ENCODE data around the gene CPN2.

Gene CPN2

DNA sequence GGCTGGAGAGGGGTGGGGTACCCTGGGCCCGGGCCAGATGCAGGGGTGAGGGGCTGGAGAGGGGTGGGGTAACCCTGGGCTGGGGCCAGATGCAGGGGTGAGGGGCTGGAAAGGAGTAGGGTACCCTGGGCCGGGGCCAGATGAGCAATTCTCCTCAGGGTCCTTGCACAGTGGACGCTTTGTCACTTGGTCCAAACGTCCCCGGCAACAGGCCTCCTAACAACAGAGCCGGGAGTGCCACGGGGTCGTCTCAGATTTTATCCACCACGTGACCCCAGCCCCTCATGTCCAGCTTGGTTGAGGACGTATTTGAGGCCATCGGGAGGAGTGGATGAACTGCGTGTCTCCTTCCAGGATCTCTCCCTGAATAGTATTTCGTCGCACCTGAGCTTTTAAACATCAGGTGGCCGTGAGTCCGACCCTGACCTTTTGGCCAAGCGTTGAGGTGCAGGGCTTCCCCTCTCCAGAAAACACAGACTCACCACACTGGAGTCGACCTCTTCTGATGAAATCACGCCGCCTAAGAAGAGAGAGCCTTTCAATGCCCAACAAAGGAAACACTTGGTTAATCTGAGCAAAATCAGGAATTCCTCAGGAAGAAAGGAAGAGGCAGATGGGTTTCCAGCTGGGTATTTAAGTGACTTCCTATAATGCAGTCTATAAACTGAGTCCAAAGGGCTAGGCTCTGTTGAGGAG, 31.2 kb upstream of the CPN2 start:
- no peak for DNase-seq

DNA sequence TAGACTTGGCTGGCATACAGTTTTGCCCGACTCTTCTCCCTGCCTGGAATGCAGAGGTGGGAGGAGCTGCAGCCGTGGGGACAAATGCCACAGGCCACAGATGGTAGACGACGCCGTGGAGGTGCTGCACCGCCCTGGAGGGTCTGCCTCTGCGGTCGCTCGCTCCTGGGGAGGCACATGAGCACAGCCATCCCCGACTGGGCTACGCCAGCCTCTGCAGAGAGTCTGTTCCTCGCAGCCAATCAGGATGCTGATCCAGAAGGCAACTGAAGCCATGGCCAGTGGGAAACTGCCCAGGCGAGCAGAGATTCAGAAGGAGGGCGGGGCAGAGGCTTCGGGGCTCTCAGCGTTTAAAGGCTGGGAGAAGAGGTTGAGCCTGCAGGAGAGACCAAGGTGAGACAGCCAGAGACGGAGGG, 30.3 kb upstream of the CPN2 start:
- peak in 16 of 51 donors; percentile 3 to 60 (median 21) for DNase-seq

DNA sequence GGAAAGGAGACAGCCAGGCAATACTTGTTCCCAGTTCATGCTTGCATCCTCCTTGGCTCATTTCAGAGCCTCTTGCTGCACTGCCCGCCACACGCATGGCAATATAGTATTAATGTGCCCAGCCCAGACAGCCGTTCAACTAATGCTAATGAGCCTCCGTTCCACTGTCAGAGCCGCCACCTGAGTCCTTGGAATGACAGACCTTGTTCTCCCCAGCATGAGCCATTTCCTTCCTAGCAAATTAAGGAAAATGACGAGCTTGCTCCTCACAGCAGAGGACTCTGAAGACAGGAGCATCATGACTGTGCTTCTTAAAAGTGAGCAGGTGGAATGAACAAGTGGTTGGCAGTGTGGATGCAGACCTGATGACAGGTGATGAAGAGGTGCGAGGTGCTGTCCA, 29.2 kb upstream of the CPN2 start:
- no peak for DNase-seq

DNA sequence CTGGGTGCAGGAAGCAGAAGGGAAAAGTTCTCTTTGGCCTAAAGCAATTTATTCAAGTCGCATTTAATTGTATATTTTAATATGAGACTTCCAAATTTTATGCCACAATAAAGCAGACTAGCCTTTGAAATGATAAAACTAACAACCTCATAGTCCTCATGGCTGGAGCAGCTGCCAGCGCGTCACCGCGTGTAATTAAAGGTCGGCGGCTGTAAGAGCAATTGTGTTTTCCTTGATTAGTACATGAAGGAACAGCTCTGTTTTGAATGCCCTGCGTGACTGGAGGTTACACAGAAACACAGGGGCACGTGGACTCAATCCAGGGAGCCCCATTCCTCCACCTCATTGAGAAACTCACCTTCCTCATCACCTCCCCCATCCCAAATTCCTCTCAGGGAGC, 28.5 kb upstream of the CPN2 start:
- DNase-seq, result no peak

DNA sequence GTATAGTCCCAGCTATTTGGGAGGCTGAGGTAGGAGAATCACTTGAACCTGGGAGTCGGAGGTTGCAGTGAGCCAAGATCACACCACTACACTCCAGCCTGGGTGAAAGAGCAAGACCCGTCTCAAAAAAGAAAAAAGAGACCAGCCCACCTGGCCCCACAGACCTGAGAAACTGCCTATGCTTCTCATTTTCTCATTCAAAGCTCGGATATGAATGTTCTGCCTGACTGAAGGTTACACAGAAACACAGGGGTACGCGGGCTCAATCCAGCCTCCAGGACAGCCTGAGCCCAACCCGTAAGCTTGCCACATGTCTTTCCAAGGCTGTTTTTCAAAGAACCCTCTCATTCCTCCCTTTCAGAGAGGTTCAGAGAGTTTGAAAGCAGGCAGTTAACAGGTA, 28.1 kb upstream of the CPN2 start:
- DNase-seq, result no peak

- DNase-seq, result no peak
These were observed 26.6 kb upstream of the CPN2 start for GRCh38 chr3:194377708-194378107.

DNA sequence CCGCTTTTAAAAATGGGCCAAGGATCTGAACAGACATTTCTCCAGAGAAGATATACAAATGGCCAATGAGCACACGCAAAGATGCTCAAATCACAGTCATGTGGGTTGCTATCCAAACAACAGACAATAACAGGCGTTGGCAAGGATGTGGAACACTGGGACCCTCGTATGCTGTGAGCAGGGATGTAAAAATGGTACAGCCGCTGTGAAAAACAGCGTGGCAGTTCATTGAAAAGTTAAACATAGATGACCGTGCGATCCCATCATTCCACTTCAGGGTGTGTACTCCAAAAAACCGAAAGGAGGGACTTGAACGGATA, 25.1 kb upstream of the CPN2 start:
- DNase-seq, result no peak

DNA sequence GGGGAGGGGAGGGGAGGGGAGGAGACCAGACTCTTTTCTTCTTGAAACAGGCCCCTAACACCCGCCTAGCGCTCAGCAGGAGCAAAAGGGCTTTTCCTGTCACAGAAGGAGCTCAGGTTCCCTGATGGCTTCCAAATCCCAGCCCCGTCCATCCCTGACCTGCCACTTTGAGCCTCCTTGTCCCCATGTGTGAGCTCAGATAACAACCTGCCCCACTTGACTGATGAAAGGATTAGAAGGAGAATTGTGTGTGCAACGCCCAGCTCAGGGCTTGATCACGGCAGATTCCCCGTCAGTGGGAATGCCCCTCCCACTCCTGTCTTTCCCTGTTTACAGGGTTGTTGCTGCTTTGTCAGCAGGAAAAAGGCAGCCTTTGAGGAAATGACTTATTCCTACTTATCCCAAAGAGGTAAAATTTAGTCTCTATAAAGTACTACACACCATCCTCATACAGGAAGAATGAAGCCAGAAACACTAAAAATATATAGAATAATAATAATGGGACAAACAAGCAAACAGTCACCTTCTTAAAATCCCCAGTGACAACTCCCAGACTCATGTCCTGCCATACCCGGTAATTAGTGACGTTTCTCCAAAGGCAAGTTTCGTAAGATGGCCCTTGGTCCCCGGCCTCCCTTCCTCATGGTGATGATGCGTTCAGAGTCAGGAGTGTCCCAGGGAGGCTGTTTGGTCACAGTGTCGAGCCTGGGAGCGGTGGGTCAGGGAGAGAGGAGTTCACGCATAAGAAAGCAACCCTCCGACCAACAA, 24.5 kb upstream of the CPN2 start:
- DNase-seq, result no peak

DNA sequence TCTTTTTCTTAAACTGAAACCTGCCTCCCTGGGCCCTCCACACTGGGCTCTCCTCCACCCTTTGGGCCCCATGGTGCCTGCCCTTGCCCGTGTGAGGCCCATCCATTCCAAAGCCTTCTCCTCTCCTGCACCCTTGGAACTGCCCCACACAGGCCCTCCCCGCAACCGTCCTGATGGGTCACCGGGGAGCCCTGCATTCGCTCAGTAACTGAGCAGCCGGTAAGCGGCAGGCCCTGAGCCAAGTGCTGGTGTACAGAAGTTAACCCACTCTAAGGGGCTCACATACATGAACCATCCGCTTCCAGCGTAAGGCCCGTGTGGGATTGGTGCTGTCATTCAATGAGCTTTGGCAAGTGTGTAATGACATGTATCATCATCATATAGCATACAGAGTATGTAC, 23.8 kb upstream of the CPN2 start:
- DNase-seq, result no peak

DNA sequence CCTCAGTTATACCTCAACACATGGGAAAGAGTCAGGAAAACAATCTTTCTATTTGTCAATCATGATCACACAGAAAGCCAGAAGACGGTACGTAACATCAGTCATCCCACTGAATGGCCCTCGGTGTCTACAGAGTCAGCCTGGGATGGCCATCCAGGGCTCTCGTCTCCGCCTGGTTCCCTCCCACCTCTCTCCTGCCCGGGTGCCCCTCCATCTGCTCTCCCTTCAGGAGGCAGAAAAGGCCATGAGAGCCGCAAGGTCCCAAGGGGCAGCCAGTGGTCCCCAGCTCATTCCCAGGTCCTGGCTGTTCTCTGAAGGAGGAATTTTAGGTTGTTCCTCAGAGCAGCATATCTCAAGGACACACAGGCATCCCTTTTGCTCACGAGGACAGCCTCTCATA, 22.8 kb upstream of the CPN2 start:
- no peak for DNase-seq

GRCh38 chr3:194373028-194373427, 21.9 kb upstream of the CPN2 start:
- DNase-seq, result no peak

DNA sequence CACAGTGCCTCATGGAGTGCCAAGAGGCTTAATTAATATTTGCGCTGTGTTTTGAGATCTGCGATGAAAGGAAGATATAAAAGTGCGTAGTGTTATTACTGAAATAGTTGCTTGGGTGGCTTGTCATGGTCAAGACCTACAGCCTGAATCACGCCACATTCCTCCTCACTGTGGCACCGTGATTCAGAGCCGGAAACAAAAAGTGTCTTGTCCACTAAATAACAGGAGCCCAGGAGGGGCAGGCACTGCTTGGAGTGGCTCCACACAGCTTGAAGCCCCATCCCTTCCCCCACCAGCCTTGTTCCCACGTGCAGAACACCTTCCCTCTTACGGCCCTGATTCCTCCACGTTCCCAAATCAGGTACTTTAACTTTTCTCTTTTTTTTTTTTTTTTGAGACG, 19.6 kb upstream of the CPN2 start:
- no peak for DNase-seq

DNA sequence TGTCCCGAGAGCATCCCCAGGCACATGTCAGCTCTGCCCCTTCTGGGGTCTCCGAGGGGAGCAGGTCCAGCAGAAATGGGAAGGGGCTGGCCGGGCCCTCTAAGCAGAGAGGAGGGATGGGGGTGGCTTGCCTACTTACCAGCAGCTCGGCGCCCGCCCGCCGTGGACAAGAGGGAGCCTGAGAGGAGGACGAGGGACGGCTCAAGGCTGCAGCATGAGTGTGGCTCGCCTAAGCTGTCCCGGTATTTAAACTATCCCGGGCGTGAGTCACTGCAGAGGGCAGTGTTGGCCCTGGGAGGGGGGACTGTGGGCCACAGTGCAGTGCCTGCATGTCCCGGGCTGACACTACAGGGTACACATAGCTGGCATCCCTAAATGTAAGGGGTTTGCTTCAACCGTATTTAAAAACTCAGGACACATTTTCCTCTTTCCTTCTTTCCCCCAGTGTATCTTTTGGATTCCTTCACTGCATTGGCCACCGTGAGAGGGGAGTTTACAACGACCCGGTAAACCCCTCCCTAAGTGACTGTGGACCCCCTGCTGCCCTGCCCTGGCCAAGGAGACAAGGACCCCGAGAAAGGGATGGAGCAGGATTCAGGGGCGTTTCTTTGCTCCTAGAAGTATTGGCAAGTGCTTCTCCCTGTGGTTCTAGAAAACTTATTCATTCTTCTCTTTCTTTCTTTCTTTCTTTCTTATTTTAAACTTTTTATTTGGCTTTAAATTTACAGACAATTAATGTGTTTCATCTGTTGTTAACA, 18.6 kb upstream of the CPN2 start, which contains the start of gene LRRC15:
LRRC15 (minus strand) TSS at position 222 of the 758 bp plus-strand sequence. CDS start 8,700 bp downstream, outside the sequence.
- DNase-seq, result no peak

DNA sequence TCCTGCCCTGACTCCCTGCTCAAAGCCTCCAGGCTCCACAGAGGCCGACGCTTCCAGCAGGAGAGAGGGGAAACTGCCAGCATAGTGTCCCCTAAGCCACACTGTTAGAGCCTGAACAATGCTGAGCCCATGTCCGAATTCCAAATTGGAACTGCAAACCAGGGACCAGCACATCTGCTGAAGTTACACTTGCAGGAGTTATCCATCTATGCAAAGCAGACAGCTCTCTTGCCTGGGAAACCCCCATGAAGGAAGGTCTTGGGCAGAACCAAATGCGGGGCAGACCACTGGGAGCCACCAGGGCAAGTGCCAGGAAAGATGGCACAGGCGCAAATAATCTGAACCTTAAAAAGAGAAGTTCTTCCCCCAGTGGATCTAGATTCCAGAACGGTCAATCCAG, 17.8 kb upstream of the CPN2 start:
- DNase-seq, result no peak

- no peak for DNase-seq
These were observed 17.1 kb upstream of the CPN2 start for GRCh38 chr3:194367992-194368841.

DNA sequence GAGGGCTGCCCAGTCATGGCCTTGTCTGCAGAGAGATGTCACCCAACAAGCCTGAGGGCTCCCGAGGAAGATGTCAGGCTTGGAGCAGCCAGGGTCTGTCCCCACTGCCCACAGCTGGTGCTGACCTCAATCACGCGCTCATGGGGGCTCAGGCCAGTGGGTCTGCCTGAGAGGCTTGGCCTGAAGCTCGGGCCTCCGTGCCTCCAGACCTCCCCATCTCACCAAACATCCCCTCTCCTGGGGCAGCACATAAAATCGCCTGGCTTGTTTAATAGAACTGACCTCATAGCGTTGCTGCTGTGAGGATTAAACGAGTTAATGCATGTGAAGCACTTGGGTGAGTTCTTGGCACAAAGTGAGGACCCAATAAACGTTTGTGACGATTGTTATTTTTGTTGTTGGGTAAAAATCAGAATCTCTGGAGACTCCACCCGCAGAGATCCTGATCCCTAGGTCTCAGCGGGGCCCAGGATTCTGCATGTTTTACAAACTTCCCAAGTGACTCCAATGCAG, 14.9 kb upstream of the CPN2 start:
- no peak for DNase-seq

DNA sequence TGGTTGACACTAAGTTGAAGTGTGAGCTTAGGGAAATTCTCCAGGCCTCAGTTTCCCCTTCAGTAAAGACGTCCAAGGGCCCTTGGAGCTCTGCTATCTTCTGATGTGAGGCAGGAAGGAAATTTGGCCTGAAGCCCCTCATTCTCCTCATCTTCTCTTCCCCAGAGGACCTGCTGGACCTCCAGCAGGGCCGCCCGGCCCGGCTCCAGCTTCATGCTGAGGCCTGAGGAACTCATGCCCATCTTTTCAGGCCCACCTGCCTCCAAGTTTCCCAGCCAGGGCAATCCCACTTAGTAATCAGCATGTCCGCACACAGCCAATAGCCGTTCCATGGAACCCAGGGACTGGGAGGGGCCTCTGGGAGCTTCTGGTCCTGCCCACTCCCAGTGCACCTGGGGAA, 14.4 kb upstream of the CPN2 start:
- no peak for DNase-seq

DNA sequence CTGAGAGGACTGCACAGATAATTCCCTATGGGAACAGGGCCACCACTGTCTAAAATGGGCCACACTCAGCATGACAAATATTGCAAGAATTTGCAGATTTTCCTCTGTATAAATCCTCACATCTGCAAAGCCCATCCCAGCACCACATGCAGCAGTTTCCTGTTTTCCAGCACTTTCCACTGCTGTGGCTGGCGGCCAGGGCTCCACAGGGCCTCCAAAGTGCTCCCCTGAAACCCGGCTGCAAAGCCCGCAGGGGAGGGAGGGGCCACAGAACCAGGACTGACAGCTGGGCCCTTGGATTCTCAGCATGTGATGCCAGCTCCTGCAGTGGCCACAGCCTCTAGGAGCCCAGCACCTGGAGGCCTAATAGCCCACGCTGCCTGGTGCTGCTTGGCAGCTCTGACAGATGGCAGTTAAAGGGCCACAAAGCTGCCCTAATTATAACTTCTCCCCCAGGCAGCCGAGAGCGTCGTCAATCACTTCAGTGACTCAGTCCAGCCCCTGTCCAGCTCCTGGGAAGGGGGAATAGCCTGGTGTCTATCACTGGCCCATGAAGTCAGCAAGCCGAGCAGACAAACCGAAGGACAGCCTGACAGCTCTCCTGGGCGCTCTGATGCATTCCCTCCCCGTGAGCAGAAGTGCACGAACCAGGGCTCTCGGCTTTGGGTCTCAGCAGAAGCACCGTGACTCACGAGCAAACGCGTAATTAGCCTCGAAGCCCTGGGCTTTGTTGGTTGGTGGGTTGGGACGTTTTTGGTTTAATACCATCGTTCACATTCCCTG, 13.7 kb upstream of the CPN2 start:
- DNase-seq, result peak in 8 of 51 donors; percentile 3 to 22 (median 8)

DNA sequence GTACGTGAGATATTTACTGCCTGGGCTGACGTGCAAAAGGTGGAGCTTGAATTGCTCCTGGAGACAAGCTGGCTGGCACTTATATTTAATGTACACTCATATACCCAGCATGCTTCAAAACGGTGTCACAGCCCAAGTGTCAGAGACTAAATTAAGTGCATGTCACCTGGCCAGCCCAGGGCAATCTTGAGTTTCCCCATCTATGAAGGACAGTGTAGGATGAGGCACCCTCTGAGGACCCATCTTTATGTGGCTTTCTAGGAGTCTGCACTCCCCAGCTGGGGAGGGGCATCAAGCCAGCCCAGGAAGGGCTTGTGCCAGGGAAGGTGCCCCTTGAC, 13.2 kb upstream of the CPN2 start:
- no peak for DNase-seq

- no peak for DNase-seq
These were observed 9.4 kb upstream of the CPN2 start for GRCh38 chr3:194360568-194360967.

- no peak for DNase-seq
These were observed 6.6 kb upstream of the CPN2 start for GRCh38 chr3:194357681-194358080.

Measured in hypothalamus (tissue), 51 donors.